T-helper 2 cell treated with Interferon-gamma antibody and Interleukin-4, amounts not matched to agents 100 ng/mL and 5 ng/mL, for 36 hours (primary cell): ENCODE data around the gene ADPGK. TPM values are rescaled to one million over a fixed set of nuclear protein-coding genes. Genes with fewer than 3 reads are reported as not detected.

Source experiments
- intact Hi-C: fragments of 100-400 bp; cut with micrococcal nuclease; formaldehyde crosslinking; loops from one replicate; pipeline ENCODE4 v1.15.1; 2023
- total RNA-seq: library from RNA; stranded (reverse); gene quantifications from 2 replicates; pipeline ENCODE4 v1.2.3, GENCODE V29; 2022

Gene ADPGK
- total RNA-seq, 1 donor from 2014 or later, result 79.9 TPM

GRCh38 chr15:72790302-72790910 is 6.8 kb upstream of the ADPGK start:
- intact Hi-C loops, result no loop called here

- intact Hi-C loops, result no loop called here
Measured at GRCh38 chr15:72787526-72787925, 4.0 kb upstream of the ADPGK start.

GRCh38 chr15:72786676-72787345 is 3.3 kb upstream of the ADPGK start:
- intact Hi-C loops, result no loop called here

GRCh38 chr15:72786242-72786641 is 2.7 kb upstream of the ADPGK start:
- intact Hi-C loops, result no loop called here

GRCh38 chr15:72785841-72786240 is 2.3 kb upstream of the ADPGK start:
- intact Hi-C loops, result no loop called here

- intact Hi-C loops, result no loop called here
Measured at GRCh38 chr15:72785432-72785831, 1.9 kb upstream of the ADPGK start.

- intact Hi-C loops, result loop anchor here (1.0 to 5.0 kb wide), 4 partner anchors 44 to 848 kb away; partner anchors contain the start of gene NPTN
Measured at GRCh38 chr15:72784456-72784876, 908 bp upstream of the ADPGK start.

GRCh38 chr15:72783004-72783639 is 436 bp downstream of the ADPGK start:
- intact Hi-C loops, result loop anchor here (1.0 to 5.0 kb wide), 7 partner anchors 61 to 849 kb away; partner anchors contain the start of genes ARIH1, BBS4, HIGD2B and NEO1

GRCh38 chr15:72782274-72783003 is 1.1 kb downstream of the ADPGK start:
- intact Hi-C loops, result loop anchor here (1.0 to 5.0 kb wide), 7 partner anchors 60 to 850 kb away; partner anchors contain the start of genes ARIH1, BBS4, HIGD2B and NEO1

GRCh38 chr15:72781631-72782030 is 1.9 kb downstream of the ADPGK start:
- intact Hi-C loops, result loop anchor here (2.0 to 5.0 kb wide), 5 partner anchors 271 to 851 kb away; partner anchors contain the start of genes ARIH1, NEO1, NPTN and PKM

- intact Hi-C loops, result no loop called here
Measured at GRCh38 chr15:72778796-72779195, 4.8 kb downstream of the ADPGK start.

GRCh38 chr15:72774696-72775383 is 8.7 kb downstream of the ADPGK start:
- intact Hi-C loops, result no loop called here

GRCh38 chr15:72771329-72771725 is 12.2 kb downstream of the ADPGK start:
- intact Hi-C loops, result no loop called here

GRCh38 chr15:72770673-72771328 is 12.8 kb downstream of the ADPGK start:
- intact Hi-C loops, result no loop called here

- intact Hi-C loops, result no loop called here
Measured at GRCh38 chr15:72766780-72767179, 16.8 kb downstream of the ADPGK start.

GRCh38 chr15:72766025-72766424 is 17.5 kb downstream of the ADPGK start:
- intact Hi-C loops, result no loop called here

- intact Hi-C loops, result no loop called here
Measured at GRCh38 chr15:72764656-72765055, 18.9 kb downstream of the ADPGK start.

GRCh38 chr15:72760590-72761260 is 22.8 kb downstream of the ADPGK start:
- intact Hi-C loops, result no loop called here

- intact Hi-C loops, result no loop called here
Measured at GRCh38 chr15:72758182-72758581, 25.4 kb downstream of the ADPGK start.

- intact Hi-C loops, result no loop called here
Measured at GRCh38 chr15:72754096-72754495, 29.5 kb downstream of the ADPGK start.
